Mucosa of descending colon (tissue), 3 donors: ENCODE measurements around the gene LHPP. TPM values are rescaled to one million over a fixed set of nuclear protein-coding genes. Genes with fewer than 3 reads are reported as not detected.
A peak's percentile ranks its signal among the peaks of the same experiment; 100 is the strongest.

ENCODE experiments used
- ATAC-seq: fragments of 200-7000 bp; cut with Tn5 transposase; one replicate; pipeline ENCODE4 v1.9.1; 2020; ENCODE audit warnings: mild to moderate bottlenecking, moderate library complexity
- DNase-seq, 3 donors: peaks; one replicate each; pipeline ENCODE4 v3.0.0-alpha.2; 2020
- H3K36me3 ChIP-seq: fragments of 200-600 bp; one replicate; pipeline ENCODE4 v1.8.0; 2021; ENCODE audit warnings: low read depth, mild to moderate bottlenecking
- H3K4me1 ChIP-seq: fragments of 200-600 bp; one replicate; pipeline ENCODE4 v1.8.0; 2021; ENCODE audit warnings: low read depth, mild to moderate bottlenecking
- H3K4me3 ChIP-seq: fragments of 200-600 bp; one replicate; pipeline ENCODE4 v1.8.0; 2021; ENCODE audit warnings: mild to moderate bottlenecking
- H3K9me3 ChIP-seq: fragments of 200-600 bp; one replicate; pipeline ENCODE4 v1.8.0; 2021; ENCODE audit warnings: mild to moderate bottlenecking
- CTCF ChIP-seq: fragments of 200-600 bp; IDR thresholded peaks from one replicate; pipeline ENCODE4 v1.8.0; 2022; ENCODE audit warnings: antibody characterized with exemption, mild to moderate bottlenecking
- intact Hi-C, 2 donors: fragments of 100-400 bp; cut with DNase I in 1 of 2; cut with micrococcal nuclease in 1 of 2; formaldehyde crosslinking; loops; one replicate each; pipeline versions ENCODE4 v1.11.0 to v1.11.1; 2022; cut with DNase I, micrococcal nuclease
- total RNA-seq, 3 donors: library from RNA; stranded (reverse); fragmentation: NEBNext Ultra II Directional in 2 of 3; extraction: Animal tissue kit (Norgen Biotek cat#: 25700) in 2 of 3; gene quantifications; one replicate each; pipeline versions ENCODE4 v1.2.1 to v1.2.4, GENCODE V29; 2021 to 2023
- donor health status: DM: no; HTN: no; CAD: no; lungs with moderate emphysema.
- donor health status: DM: no; HTN: no; CAD: no.
- donor health status: DM: no; HTN: yes; CAD: no.

The LHPP gene
- total RNA-seq, 3 donors from 2014 or later = 19.7 to 46.7 (median 26.5) TPM

GRCh38 chr10:124492266-124492665 is 30.6 kb downstream of the LHPP start:
- Histone ChIP-seq H3K4me3 (no peak overlapping the region), H3K36me3 (no peaks in the 10 kb centered on the region), H3K4me1 (no peaks in the 10 kb centered on the region), H3K9me3 (no peaks in the 10 kb centered on the region)
- no peak for TF ChIP-seq CTCF
- intact Hi-C loops = no loop called here
- DNase-seq (no peak), ATAC-seq (no peak)

GRCh38 chr10:124493214-124493882 is 31.7 kb downstream of the LHPP start:
- H3K4me3 ChIP-seq = no peak overlapping the region
- no peaks in the 10 kb centered on the region for H3K36me3 ChIP-seq
- no peaks in the 10 kb centered on the region for H3K9me3 ChIP-seq
- no peaks in the 10 kb centered on the region for H3K4me1 ChIP-seq
- intact Hi-C loops = no loop called here
- DNase-seq = peak in 2 of 3 donors; percentile 21 to 26
- ATAC-seq = no peak
- no peak for TF ChIP-seq CTCF

GRCh38 chr10:124494046-124494807 is 32.6 kb downstream of the LHPP start:
- ATAC-seq = no peak

GRCh38 chr10:124495162-124495561 is 33.5 kb downstream of the LHPP start:
- intact Hi-C loops = no loop called here
- ATAC-seq (no peak), DNase-seq (peak in 1 of 3 donors; percentile 34)
- TF ChIP-seq CTCF = no peak
- Histone ChIP-seq H3K4me1 (no peaks in the 10 kb centered on the region), H3K36me3 (no peaks in the 10 kb centered on the region), H3K9me3 (no peaks in the 10 kb centered on the region), H3K4me3 (no peak overlapping the region)

More at GRCh38 chr10:124494046-124494807, 32.6 kb downstream of the LHPP start:
- DNase-seq = peak in 1 of 3 donors; percentile 48
- TF ChIP-seq CTCF = no peak
- Histone ChIP-seq H3K9me3 (no peaks in the 10 kb centered on the region), H3K4me1 (no peaks in the 10 kb centered on the region), H3K4me3 (no peak overlapping the region), H3K36me3 (no peaks in the 10 kb centered on the region)
- intact Hi-C loops = no loop called here

GRCh38 chr10:124495725-124496124 is 34.1 kb downstream of the LHPP start:
- TF ChIP-seq CTCF = no peak
- no peak for ATAC-seq
- H3K36me3 ChIP-seq = no peaks in the 10 kb centered on the region

More at GRCh38 chr10:124495725-124496124, 34.1 kb downstream of the LHPP start:
- Histone ChIP-seq H3K9me3 (no peaks in the 10 kb centered on the region), H3K4me1 (no peaks in the 10 kb centered on the region), H3K4me3 (no peak overlapping the region)
- DNase-seq = no peak
- intact Hi-C loops = no loop called here
